ENCODE data around the gene IL17C. TPM values are rescaled to one million over a fixed set of nuclear protein-coding genes. Genes with fewer than 3 reads are reported as not detected.
A peak's percentile ranks its signal among the peaks of the same experiment; 100 is the strongest.

IL17C gene
- total and polyA plus RNA-seq, 9 of the 15 experiments (the other 6 are each of a cell fraction or from before 2014, with no cell fraction given): not detected

DNA sequence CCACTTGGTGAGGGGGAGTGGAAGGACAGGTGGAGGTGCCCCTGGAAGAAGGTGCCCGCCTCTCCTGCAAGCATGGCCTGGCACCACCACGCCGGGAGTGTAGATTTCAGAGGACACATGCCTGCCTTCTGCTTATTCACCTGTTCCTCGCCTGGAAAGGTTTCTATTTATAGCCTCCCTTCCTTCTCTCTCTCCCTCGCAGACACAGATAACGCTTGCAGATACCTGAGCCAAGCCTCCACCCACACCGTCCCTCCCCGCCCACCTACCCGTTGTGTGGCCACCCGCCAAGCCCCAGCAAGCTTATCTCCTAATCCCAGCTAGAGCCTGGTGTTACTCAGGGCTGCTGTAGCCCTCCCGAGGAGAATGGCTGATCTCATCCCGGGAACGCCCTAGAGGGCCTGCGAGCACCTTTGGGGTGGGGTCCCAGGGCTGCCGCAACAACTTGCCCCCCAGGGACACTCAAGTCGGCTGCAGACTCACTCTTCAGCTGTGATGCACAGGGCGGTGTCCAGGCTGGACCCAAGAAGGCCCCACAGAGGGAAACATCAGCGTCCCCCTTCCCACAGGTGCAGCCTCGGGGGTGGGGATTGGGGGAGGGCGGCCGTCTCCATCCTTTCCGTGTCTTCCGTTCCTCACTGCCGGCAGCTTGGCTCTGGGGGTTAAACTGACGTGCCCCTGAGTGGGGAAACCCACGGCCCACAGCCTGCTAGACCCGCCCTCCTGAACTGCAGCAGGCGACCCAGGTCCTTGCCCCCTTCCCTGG is 49.8 kb downstream of the IL17C start (continued):
- TF ChIP-seq HDAC2 (IDR thresholded peaks at IDR 0.05) (peak; percentile 92), TCF7L2 (IDR thresholded peaks at IDR 0.05; ENCODE audit: low read depth, low read length) (no peak), GATA2 (CRISPR knock-in tag; IDR thresholded peaks at IDR 0.05) (peak; percentile 97), CCNT2 (IDR thresholded peaks at IDR 0.05; ENCODE audit: borderline replicate concordance, extremely low read depth, insufficient read length, low read depth, low read length) (peak; percentile 95), SREBF1 (IDR thresholded peaks at IDR 0.05; ENCODE audit: borderline replicate concordance, low read depth, low read length) (no peak), CREB3L1 (IDR thresholded peaks at IDR 0.05; ENCODE audit: borderline replicate concordance, low read depth) (0 out of 2 replicates have a peak, but pooled peaks have one; percentile 14), SRSF3 (IDR thresholded peaks at IDR 0.05; ENCODE audit: insufficient read depth, low read length) (no peak), ZZZ3 (IDR thresholded peaks at IDR 0.05) (no peak), USF1 (CRISPR knock-in tag; IDR thresholded peaks at IDR 0.05) (0 out of 2 replicates have a peak, but pooled peaks have one; percentile 14), CXXC5 (CRISPR knock-in tag; IDR thresholded peaks at IDR 0.05) (peak; percentile 89), ZNF239 (CRISPR knock-in tag; IDR thresholded peaks at IDR 0.05) (no peak), POLR3G (IDR thresholded peaks at IDR 0.05; ENCODE audit: extremely low read depth, insufficient read length, insufficient replicate concordance) (no peak), NCOR1 (IDR thresholded peaks at IDR 0.05) (peak; percentile 96), RHOXF2B (CRISPR knock-in tag; conservative IDR thresholded peaks at IDR 0.05) (no peak), HSF4 (CRISPR knock-in tag; IDR thresholded peaks at IDR 0.05; ENCODE audit: borderline replicate concordance) (no peak), CREM (IDR thresholded peaks at IDR 0.05; ENCODE audit: low read depth) (peak; percentile 89), NFE2 (IDR thresholded peaks at IDR 0.05; ENCODE audit: low read depth) (peak; percentile 73), RUNX1 (IDR thresholded peaks at IDR 0.05; ENCODE audit: low read depth) (peak; percentile 87), ZSCAN32 (CRISPR knock-in tag; IDR thresholded peaks at IDR 0.05) (no peak), TEAD4 (IDR thresholded peaks at IDR 0.05; ENCODE audit: low read length) (peak; percentile 96), TEAD4 (CRISPR knock-in tag; IDR thresholded peaks at IDR 0.05; ENCODE audit: borderline replicate concordance) (no peak), ZNF212 (CRISPR knock-in tag; IDR thresholded peaks at IDR 0.05) (no peak), HLTF (IDR thresholded peaks at IDR 0.05) (0 out of 2 replicates have a peak, but pooled peaks have one; percentile 47), KDM1A (IDR thresholded peaks at IDR 0.05) (peak; percentile 77 to 82)
- TF ChIP-seq, protein P1, sequence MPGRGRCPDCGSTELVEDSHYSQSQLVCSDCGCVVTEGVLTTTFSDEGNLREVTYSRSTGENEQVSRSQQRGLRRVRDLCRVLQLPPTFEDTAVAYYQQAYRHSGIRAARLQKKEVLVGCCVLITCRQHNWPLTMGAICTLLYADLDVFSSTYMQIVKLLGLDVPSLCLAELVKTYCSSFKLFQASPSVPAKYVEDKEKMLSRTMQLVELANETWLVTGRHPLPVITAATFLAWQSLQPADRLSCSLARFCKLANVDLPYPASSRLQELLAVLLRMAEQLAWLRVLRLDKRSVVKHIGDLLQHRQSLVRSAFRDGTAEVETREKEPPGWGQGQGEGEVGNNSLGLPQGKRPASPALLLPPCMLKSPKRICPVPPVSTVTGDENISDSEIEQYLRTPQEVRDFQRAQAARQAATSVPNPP (IDR thresholded peaks at IDR 0.05; ENCODE audit: borderline replicate concordance, insufficient read depth, insufficient read length): no peak
- TF ChIP-seq, protein P2, sequence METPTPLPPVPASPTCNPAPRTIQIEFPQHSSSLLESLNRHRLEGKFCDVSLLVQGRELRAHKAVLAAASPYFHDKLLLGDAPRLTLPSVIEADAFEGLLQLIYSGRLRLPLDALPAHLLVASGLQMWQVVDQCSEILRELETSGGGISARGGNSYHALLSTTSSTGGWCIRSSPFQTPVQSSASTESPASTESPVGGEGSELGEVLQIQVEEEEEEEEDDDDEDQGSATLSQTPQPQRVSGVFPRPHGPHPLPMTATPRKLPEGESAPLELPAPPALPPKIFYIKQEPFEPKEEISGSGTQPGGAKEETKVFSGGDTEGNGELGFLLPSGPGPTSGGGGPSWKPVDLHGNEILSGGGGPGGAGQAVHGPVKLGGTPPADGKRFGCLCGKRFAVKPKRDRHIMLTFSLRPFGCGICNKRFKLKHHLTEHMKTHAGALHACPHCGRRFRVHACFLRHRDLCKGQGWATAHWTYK (CRISPR knock-in tag; IDR thresholded peaks at IDR 0.05): no peak

Data from K562 (cell line).